ENCODE results near the gene SYNGR2. TPM values are rescaled to one million over a fixed set of nuclear protein-coding genes. Genes with fewer than 3 reads are reported as not detected.

Gene SYNGR2
- total RNA-seq, 2 experiments from 2014 or later, result 160 to 170 TPM

DNA sequence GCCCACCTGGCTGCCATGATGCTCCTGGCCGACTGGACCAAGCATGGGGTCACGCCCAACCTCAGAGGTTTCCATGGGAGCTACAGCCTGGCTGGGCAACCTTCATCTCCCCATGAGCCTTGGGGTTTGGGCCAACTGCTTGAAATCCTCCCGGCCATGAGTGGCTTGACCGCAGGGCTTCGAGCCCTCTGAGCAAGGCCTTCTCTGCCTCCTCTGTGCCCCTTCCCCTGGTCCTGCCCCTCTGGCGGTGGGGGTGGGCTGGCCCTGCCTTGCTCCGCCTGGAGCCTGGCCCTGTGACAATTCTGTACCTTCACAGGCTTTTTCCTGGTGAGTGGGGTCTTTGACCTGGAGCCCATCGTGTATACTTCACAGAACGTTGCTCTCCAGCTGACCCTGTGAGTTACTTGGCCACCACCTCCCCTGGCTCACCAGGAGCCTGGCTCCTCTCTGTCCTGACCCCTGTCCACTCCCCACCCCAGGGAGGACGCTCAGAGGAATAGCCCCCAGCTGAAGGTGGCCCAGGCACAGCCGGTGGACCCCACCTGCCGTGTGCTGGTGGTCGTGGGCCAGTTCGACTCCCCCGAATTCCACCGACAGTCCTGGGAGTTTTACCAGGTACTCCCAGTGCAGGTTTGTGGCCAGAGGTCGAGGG, 36.9 kb downstream of the SYNGR2 start:
- ChIA-PET POLR2A (no interaction called here), CTCF (no interaction called here)

DNA sequence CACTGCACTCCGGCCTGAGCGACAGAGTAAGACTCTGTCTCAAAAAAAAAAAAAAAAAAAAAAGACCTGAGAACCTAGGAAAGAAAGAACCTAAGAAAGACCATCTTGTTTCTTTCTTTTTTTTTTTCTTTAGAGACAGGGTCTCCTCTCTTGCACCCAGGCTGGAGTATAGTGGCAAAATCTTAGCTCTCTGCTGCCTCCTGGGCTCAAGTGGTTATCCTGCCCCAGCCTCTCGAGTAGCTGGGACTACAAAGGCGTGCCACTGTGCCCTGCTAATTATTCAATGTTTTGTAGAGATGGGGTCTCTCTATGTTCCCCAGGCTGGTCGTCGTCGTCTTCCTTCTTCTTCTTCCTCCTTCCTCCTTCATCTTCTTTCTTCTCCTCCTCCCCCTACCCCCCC, 37.9 kb downstream of the SYNGR2 start:
- ChIA-PET CTCF (interaction anchor here (0.7 to 1.5 kb wide), 5 partner anchors 40 to 121 kb away, joined by 3 to 5 read pairs (median 4); no protein-coding TSS in a partner anchor), POLR2A (no interaction called here)

DNA sequence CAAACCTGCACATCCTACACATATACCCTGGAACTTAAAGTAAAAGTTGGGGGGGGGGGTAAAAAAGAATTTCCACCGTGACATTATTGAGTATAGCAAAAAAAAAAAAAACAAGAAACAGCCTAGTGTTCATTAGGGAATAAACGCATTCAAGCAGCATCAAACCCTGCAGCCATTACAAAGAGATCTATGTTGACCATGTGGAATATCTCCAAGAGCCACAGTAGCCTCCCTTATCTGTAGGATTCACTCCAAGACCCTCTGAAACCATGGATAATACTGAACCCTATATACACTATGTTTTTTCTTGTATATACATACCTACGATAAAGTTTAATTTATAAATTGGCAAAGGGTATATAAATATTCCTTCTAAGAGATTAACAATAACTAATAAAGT, 40.1 kb downstream of the SYNGR2 start:
- POLR2A ChIA-PET, result no interaction called here
- CTCF ChIA-PET, result interaction anchor here (1.5 kb wide), 1 partner anchor 22 kb away, joined by 4 read pairs; the partner anchor contains the start of genes AFMID and TK1

DNA sequence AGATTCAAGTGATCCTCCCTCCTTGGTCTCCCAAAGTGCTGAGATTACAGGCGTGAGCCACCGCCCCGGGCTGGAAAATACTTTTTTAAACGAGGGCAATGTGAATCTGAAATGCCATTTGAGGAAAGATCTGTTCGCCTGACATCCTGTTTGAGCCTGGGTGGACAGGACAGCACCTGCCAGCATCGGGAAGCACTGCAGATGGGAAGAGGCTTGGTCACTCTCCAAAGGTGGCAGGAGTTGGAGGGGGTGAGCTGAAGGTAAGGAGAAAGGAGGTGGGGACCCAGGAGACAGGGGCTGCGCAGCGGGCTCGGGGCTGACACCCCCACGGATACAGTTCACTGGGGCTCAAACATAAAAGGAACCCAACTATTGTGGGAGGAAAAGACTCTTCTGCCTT, 41.7 kb downstream of the SYNGR2 start:
- POLR2A ChIA-PET, result no interaction called here
- CTCF ChIA-PET, result interaction anchor here (0.7 kb wide), 2 partner anchors 33 to 40 kb away, joined by 3 to 4 read pairs; no protein-coding TSS in a partner anchor

DNA sequence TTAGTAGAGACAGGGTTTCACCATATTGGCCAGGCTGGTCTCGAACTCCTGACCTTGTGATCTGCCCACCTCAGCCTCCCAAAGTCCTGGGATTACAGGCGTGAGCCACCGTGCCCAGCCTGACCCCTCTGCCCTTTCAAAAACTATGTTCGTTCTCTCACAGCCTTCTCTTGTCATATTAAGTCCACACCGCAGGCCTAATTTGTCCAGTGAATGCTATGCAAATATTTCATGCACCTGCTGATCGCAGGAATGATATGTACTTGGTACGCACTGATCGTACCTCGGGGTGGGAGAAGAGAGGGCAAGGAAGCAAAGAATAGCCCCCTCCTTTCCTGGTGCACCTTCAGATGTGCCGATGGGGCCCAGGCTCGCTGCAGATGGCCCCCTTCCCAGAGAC, 42.7 kb downstream of the SYNGR2 start:
- ChIA-PET POLR2A (no interaction called here), CTCF (interaction anchor here (0.7 kb wide), 1 partner anchor 39 kb away, joined by 4 read pairs; no protein-coding TSS in a partner anchor)

DNA sequence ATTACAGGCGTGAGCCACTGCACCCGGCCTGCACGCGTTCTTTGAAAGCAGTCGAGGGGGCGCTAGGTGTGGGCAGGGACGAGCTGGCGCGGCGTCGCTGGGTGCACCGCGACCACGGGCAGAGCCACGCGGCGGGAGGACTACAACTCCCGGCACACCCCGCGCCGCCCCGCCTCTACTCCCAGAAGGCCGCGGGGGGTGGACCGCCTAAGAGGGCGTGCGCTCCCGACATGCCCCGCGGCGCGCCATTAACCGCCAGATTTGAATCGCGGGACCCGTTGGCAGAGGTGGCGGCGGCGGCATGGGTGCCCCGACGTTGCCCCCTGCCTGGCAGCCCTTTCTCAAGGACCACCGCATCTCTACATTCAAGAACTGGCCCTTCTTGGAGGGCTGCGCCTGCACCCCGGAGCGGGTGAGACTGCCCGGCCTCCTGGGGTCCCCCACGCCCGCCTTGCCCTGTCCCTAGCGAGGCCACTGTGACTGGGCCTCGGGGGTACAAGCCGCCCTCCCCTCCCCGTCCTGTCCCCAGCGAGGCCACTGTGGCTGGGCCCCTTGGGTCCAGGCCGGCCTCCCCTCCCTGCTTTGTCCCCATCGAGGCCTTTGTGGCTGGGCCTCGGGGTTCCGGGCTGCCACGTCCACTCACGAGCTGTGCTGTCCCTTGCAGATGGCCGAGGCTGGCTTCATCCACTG, 45.8 kb downstream of the SYNGR2 start, which contains the start of gene BIRC5:
TSS of gene BIRC5 (plus strand) at position 238 of the 690 bp plus-strand sequence. CDS start at position 302, 64 bp downstream.
- POLR2A ChIA-PET, result no interaction called here
- CTCF ChIA-PET, result interaction anchor here (2.6 kb wide), 1 partner anchor 36 kb away, joined by 11 read pairs; no protein-coding TSS in a partner anchor

DNA sequence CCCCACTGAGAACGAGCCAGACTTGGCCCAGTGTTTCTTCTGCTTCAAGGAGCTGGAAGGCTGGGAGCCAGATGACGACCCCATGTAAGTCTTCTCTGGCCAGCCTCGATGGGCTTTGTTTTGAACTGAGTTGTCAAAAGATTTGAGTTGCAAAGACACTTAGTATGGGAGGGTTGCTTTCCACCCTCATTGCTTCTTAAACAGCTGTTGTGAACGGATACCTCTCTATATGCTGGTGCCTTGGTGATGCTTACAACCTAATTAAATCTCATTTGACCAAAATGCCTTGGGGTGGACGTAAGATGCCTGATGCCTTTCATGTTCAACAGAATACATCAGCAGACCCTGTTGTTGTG, 46.3 kb downstream of the SYNGR2 start:
- ChIA-PET CTCF (interaction anchor here (2.6 kb wide), 1 partner anchor 36 kb away, joined by 11 read pairs; no protein-coding TSS in a partner anchor), POLR2A (interaction anchor here (0.7 kb wide), 1 partner anchor 446 kb away, joined by 5 read pairs; no protein-coding TSS in a partner anchor)

DNA sequence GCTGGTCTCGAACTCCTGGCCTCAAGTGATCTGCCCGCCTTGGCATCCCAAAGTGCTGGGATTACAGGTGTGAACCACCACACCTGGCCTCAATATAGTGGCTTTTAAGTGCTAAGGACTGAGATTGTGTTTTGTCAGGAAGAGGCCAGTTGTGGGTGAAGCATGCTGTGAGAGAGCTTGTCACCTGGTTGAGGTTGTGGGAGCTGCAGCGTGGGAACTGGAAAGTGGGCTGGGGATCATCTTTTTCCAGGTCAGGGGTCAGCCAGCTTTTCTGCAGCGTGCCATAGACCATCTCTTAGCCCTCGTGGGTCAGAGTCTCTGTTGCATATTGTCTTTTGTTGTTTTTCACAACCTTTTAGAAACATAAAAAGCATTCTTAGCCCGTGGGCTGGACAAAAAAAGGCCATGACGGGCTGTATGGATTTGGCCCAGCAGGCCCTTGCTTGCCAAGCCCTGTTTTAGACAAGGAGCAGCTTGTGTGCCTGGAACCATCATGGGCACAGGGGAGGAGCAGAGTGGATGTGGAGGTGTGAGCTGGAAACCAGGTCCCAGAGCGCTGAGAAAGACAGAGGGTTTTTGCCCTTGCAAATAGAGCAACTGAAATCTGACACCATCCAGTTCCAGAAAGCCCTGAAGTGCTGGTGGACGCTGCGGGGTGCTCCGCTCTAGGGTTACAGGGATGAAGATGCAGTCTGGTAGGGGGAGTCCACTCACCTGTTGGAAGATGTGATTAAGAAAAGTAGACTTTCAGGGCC, 51.2 kb downstream of the SYNGR2 start:
- ChIA-PET POLR2A (interaction anchor here (0.6 to 0.9 kb wide), 3 partner anchors 26 to 878 kb away, joined by 3 read pairs; no protein-coding TSS in a partner anchor), CTCF (no interaction called here)

Other genes starting within 250 kb of the SYNGR2 start
- 10 to 100 TPM; 17.9 to 21.0 TPM for gene TNRC6C, start 209.9 kb upstream of the SYNGR2 start, total RNA-seq
- gene TMC6, start 39.8 kb upstream of the SYNGR2 start, total RNA-seq, result 100 to 1,000 TPM; 128 to 132 TPM
- gene TMC8, start 37.8 kb upstream of the SYNGR2 start, total RNA-seq, result 100 to 1,000 TPM; 139 to 144 TPM
- gene C17orf99, start 22.2 kb upstream of the SYNGR2 start, total RNA-seq, result not detected
- gene TK1, start 18.5 kb downstream of the SYNGR2 start, total RNA-seq, result 100 to 1,000 TPM; 111 TPM
- 10 to 100 TPM; 37.2 to 38.2 TPM for gene AFMID, start 18.8 kb downstream of the SYNGR2 start, total RNA-seq
- 10 to 100 TPM; 70.0 to 75.6 TPM for gene BIRC5, start 45.7 kb downstream of the SYNGR2 start, total RNA-seq
- gene TMEM235, start 63.0 kb downstream of the SYNGR2 start, total RNA-seq, result not detected
- gene SOCS3, start 191.5 kb downstream of the SYNGR2 start, total RNA-seq, result 10 to 100 TPM; 27.8 to 28.6 TPM
- gene PGS1, start 210.1 kb downstream of the SYNGR2 start, total RNA-seq, result 10 to 100 TPM; 54.1 to 54.3 TPM

All from activated CD8-positive, alpha-beta memory T cell treated with anti-CD3 and anti-CD28 coated beads for 36 hours (primary cell).